ENCODE results near the gene BANF2. TPM values are rescaled to one million over a fixed set of nuclear protein-coding genes. Genes with fewer than 3 reads are reported as not detected.
A peak's percentile ranks its signal among the peaks of the same experiment; 100 is the strongest.

The BANF2 gene
- total RNA-seq, 1 donor from 2014 or later = not detected

- Mint-ChIP-seq H3K9me3 (ENCODE audit: low read depth) (no peaks in the 10 kb centered on the region), H3K27ac (no peak overlapping the region), H3K36me3 (ENCODE audit: insufficient read depth) (peaks cover 25% of the 10 kb centered on the region), H3K4me3 (ENCODE audit: low read depth) (no peak overlapping the region), H3K4me1 (ENCODE audit: low read depth) (peaks cover 12% of the 10 kb centered on the region), H3K27me3 (no peaks in the 10 kb centered on the region)
- DNase-seq (ENCODE audit: low spot score, unreplicated experiment) = no peak
- no peak for TF ChIP-seq CTCF (IDR thresholded peaks at IDR 0.05; ENCODE audit: unreplicated experiment)
These were observed 28.8 kb upstream of the BANF2 start for GRCh38 chr20:17671011-17671410.

GRCh38 chr20:17671565-17671964, 28.2 kb upstream of the BANF2 start:
- TF ChIP-seq CTCF (IDR thresholded peaks at IDR 0.05; ENCODE audit: unreplicated experiment) = no peak
- Mint-ChIP-seq H3K4me1 (ENCODE audit: low read depth) (peaks cover 13% of the 10 kb centered on the region), H3K9me3 (ENCODE audit: low read depth) (no peaks in the 10 kb centered on the region), H3K4me3 (ENCODE audit: low read depth) (no peak overlapping the region), H3K36me3 (ENCODE audit: insufficient read depth) (peaks cover 27% of the 10 kb centered on the region), H3K27ac (no peak overlapping the region), H3K27me3 (no peaks in the 10 kb centered on the region)
- DNase-seq (ENCODE audit: low spot score, unreplicated experiment) = no peak

GRCh38 chr20:17673084-17673483, 26.7 kb upstream of the BANF2 start:
- TF ChIP-seq CTCF (IDR thresholded peaks at IDR 0.05; ENCODE audit: unreplicated experiment) = no peak
- H3K36me3 Mint-ChIP-seq (ENCODE audit: insufficient read depth) = peaks cover 23% of the 10 kb centered on the region
- DNase-seq (ENCODE audit: low spot score, unreplicated experiment) = no peak
- H3K27ac Mint-ChIP-seq = peak overlapping the region; percentile 53
- peaks cover 22% of the 10 kb centered on the region for H3K4me1 Mint-ChIP-seq (ENCODE audit: low read depth)
- no peak overlapping the region for H3K4me3 Mint-ChIP-seq (ENCODE audit: low read depth)
- H3K9me3 Mint-ChIP-seq (ENCODE audit: low read depth) = no peaks in the 10 kb centered on the region
- H3K27me3 Mint-ChIP-seq = no peaks in the 10 kb centered on the region

GRCh38 chr20:17674722-17675518, 24.8 kb upstream of the BANF2 start:
- Mint-ChIP-seq H3K4me1 (ENCODE audit: low read depth) (peaks cover 35% of the 10 kb centered on the region), H3K9me3 (ENCODE audit: low read depth) (no peaks in the 10 kb centered on the region), H3K27ac (no peak overlapping the region), H3K4me3 (ENCODE audit: low read depth) (no peak overlapping the region), H3K36me3 (ENCODE audit: insufficient read depth) (peaks cover 20% of the 10 kb centered on the region), H3K27me3 (no peaks in the 10 kb centered on the region)
- DNase-seq (ENCODE audit: low spot score, unreplicated experiment) = no peak
- no peak for TF ChIP-seq CTCF (IDR thresholded peaks at IDR 0.05; ENCODE audit: unreplicated experiment)

GRCh38 chr20:17675519-17676377, 24.0 kb upstream of the BANF2 start:
- TF ChIP-seq CTCF (IDR thresholded peaks at IDR 0.05; ENCODE audit: unreplicated experiment) = no peak
- DNase-seq (ENCODE audit: low spot score, unreplicated experiment) = no peak
- Mint-ChIP-seq H3K4me1 (ENCODE audit: low read depth) (peaks cover 40% of the 10 kb centered on the region), H3K4me3 (ENCODE audit: low read depth) (no peak overlapping the region), H3K27me3 (no peaks in the 10 kb centered on the region), H3K9me3 (ENCODE audit: low read depth) (no peaks in the 10 kb centered on the region), H3K27ac (no peak overlapping the region), H3K36me3 (ENCODE audit: insufficient read depth) (peaks cover 17% of the 10 kb centered on the region)

Data from progenitor cell of endocrine pancreas (in vitro differentiated cells).